Endothelial cell of umbilical vein (primary cell): Measurements from ENCODE around the gene COL4A2. TPM values are rescaled to one million over a fixed set of nuclear protein-coding genes. Genes with fewer than 3 reads are reported as not detected.

Source experiments
- BruUV-seq: library from RNA; stranded (reverse); fragments of 400-500 nt; replicated peaks from 2 replicates; lab custom pipeline; 2021; lab: Mats Ljungman, UMichigan
- CTCF ChIA-PET: fragments of 300-600, 350-600 bp; sonication (Branson Sonifier 250); formaldehyde crosslinking; loops from one replicate; lab custom pipeline; 2021; ENCODE audit warnings: antibody characterized with exemption, inconsistent platforms; lab: Charles Lee
- POLR2A ChIA-PET: fragments of 300-600, 350-600 bp; sonication (Branson Sonifier 250); formaldehyde crosslinking; loops from one replicate; lab custom pipeline; 2021; ENCODE audit warnings: antibody characterized with exemption, inconsistent platforms; lab: Charles Lee
- DNase-seq: peaks from one replicate; pipeline ENCODE4 v3.0.0-alpha.2; 2011; ENCODE audit warnings: low read depth, low spot score
- FAIRE-seq: peaks from 2 replicates; lab custom pipeline; 2011; peaks lifted over from hg19 to GRCh38; lab: Jason Lieb, UNC
- H2AFZ ChIP-seq: 2 replicates; pipeline ENCODE4 v1.6.0; 2012; ENCODE audit warnings: low read depth, low read length, control low read depth, inconsistent platforms
- H3K27ac ChIP-seq: 2 replicates; pipeline ENCODE4 v1.5.1; 2011; ENCODE audit warnings: low read depth, mild to moderate bottlenecking, control low read depth, low read length, moderate library complexity; ENCODE audit not compliant: insufficient read depth
- H3K27me3 ChIP-seq, 2 experiments: 2 replicates each; pipeline versions ENCODE4 v1.6.0 to v1.6.1; 2011; ENCODE audit warnings: low read length in 2 of 2, mixed read lengths in 1 of 2; ENCODE audit not compliant: control insufficient read depth in 2 of 2, insufficient read depth in 2 of 2
- H3K36me3 ChIP-seq, 2 experiments: 2 replicates in 1 of 2; 3 replicates in 1 of 2; pipeline ENCODE4 v1.5.1; 2011; ENCODE audit warnings: low read length in 2 of 2, mild to moderate bottlenecking in 1 of 2, moderate library complexity in 1 of 2; ENCODE audit not compliant: control insufficient read depth in 2 of 2, insufficient read depth in 2 of 2; ENCODE audit errors: extremely low read depth in 1 of 2
- H3K4me1 ChIP-seq: 3 replicates; pipeline ENCODE4 v1.5.1; 2011; ENCODE audit warnings: mild to moderate bottlenecking, low read length; ENCODE audit not compliant: control insufficient read depth, insufficient read depth; ENCODE audit errors: extremely low read depth
- H3K4me2 ChIP-seq: 2 replicates; pipeline ENCODE4 v1.6.1; 2011; ENCODE audit warnings: low read length, control low read depth, mixed read lengths; ENCODE audit not compliant: insufficient read depth
- H3K4me3 ChIP-seq, 3 experiments: fragments of 200-600 bp in 1 of 3; sonication (generic), shearing (Covaris generic) in 1 of 3; replicated peaks in 1 of 3; 2 replicates each; pipeline ENCODE4 v1.5.1; 2011 to 2016; ENCODE audit warnings: control low read depth in 3 of 3, low read length in 3 of 3, mild to moderate bottlenecking in 2 of 3, inconsistent platforms in 1 of 3, low read depth in 1 of 3, moderate library complexity in 1 of 3; ENCODE audit not compliant: insufficient read depth in 1 of 3
- H3K79me2 ChIP-seq: 2 replicates; pipeline ENCODE4 v1.6.0; 2012; ENCODE audit warnings: low read length, inconsistent platforms; ENCODE audit not compliant: control insufficient read depth, insufficient read depth
- H3K9ac ChIP-seq: replicated peaks from 2 replicates; pipeline ENCODE3; 2011; ENCODE audit warnings: low read length, control low read depth; ENCODE audit not compliant: insufficient read depth; ENCODE audit errors: extremely low read depth
- H3K9me1 ChIP-seq: replicated peaks from 3 replicates; pipeline ENCODE4 v1.6.0; 2011; ENCODE audit warnings: mild to moderate bottlenecking, low read length; ENCODE audit not compliant: control insufficient read depth, insufficient read depth; ENCODE audit errors: extremely low read depth
- H3K9me3 ChIP-seq: replicated peaks from 2 replicates; pipeline ENCODE4 v1.5.1; 2012; ENCODE audit warnings: low read length, inconsistent platforms; ENCODE audit not compliant: control insufficient read depth, insufficient read depth
- H4K20me1 ChIP-seq: replicated peaks from 2 replicates; pipeline ENCODE3; 2011; ENCODE audit warnings: mild to moderate bottlenecking, low read length; ENCODE audit not compliant: control insufficient read depth, insufficient read depth; ENCODE audit errors: extremely low read depth
- EZH2 ChIP-seq: IDR thresholded peaks from 2 replicates; pipeline ENCODE4 v1.6.1; 2012; ENCODE audit warnings: borderline replicate concordance, low read depth, mild to moderate bottlenecking, moderate library complexity, low read length, inconsistent platforms; ENCODE audit not compliant: severe bottlenecking
- FOS ChIP-seq: IDR thresholded peaks from 2 replicates; pipeline ENCODE4 v1.6.1; 2011; ENCODE audit warnings: mild to moderate bottlenecking, low read length, moderate library complexity, borderline replicate concordance; ENCODE audit not compliant: insufficient read depth
- GATA2 ChIP-seq: IDR thresholded peaks from 2 replicates; pipeline ENCODE4 v1.7.0; 2011; ENCODE audit warnings: low read depth, mild to moderate bottlenecking, moderate library complexity, mixed read lengths, low read length; ENCODE audit not compliant: insufficient read length, insufficient read depth
- JUN ChIP-seq: IDR thresholded peaks from 2 replicates; pipeline ENCODE4 v1.6.1; 2011; ENCODE audit warnings: borderline replicate concordance, low read depth; ENCODE audit not compliant: insufficient read length, insufficient read depth
- MYC ChIP-seq: IDR thresholded peaks from one replicate; pipeline ENCODE4 v1.6.1; 2011; ENCODE audit warnings: mild to moderate bottlenecking, low read depth, low read length
- POLR2A ChIP-seq: IDR thresholded peaks from 2 replicates; pipeline ENCODE4 v1.6.1; 2012; ENCODE audit warnings: low read depth, mild to moderate bottlenecking, control low read depth, low read length
- POLR2AphosphoS5 ChIP-seq: IDR thresholded peaks from 2 replicates; pipeline ENCODE4 v1.6.1; 2012; ENCODE audit warnings: low read depth, mild to moderate bottlenecking, control low read depth, low read length, moderate library complexity; ENCODE audit not compliant: insufficient read depth
- dilution Hi-C: fragments of 300-500 bp; cut with MboI; formaldehyde crosslinking; loops from one replicate; pipeline ENCODE4 v1.15.0; 2019; ENCODE audit warnings: low sequenced_read_pairs; ENCODE audit not compliant: extremely low pct_ligation_motif_present
- intact Hi-C: fragments of 100-400 bp; cut with micrococcal nuclease; formaldehyde crosslinking; loops from one replicate; pipeline ENCODE4 v1.10.0; 2022
- polyA plus RNA-seq, 4 experiments: library from polyadenylated mRNA; depleted of rRNA in 3 of 4; stranded (reverse) in 3 of 4; unstranded in 1 of 4; fragments of >200 nt; gene quantifications; 2 replicates each; pipeline versions ENCODE4 v1.2.1 to v1.2.3, GENCODE V29; 2011 to 2012; ENCODE audit warnings: missing spikeins in 1 of 4
- total RNA-seq: library from RNA; stranded (reverse); gene quantifications from 2 replicates; pipeline ENCODE4 v1.2.3, GENCODE V29; 2021
- TF ChIP-seq, protein P1 (sequence below): IDR thresholded peaks from 2 replicates; pipeline ENCODE4 v1.6.1; 2011; ENCODE audit not compliant: insufficient read depth, insufficient read length
- TF ChIP-seq, protein P2 (sequence below), 2 donors: IDR thresholded peaks; 1 replicate in 1 of 2; 2 replicates in 1 of 2; pipeline ENCODE4 v1.5.1; 2011; ENCODE audit warnings: low read length in 2 of 2, mild to moderate bottlenecking in 2 of 2, moderate library complexity in 2 of 2, control low read depth in 1 of 2, inconsistent platforms in 1 of 2, low read depth in 1 of 2; ENCODE audit not compliant: insufficient read depth in 1 of 2; ENCODE audit errors: extremely low read depth in 1 of 2

The COL4A2 gene
- total and polyA plus RNA-seq, 2 donors (not counting 3 experiments of a cell fraction or from before 2014, with no cell fraction given), result 792 to 940 TPM

GRCh38 chr13:110426735-110427134, 119.7 kb downstream of the COL4A2 start:
- BruUV-seq, result no TSS peak
- POLR2A ChIA-PET, result no interaction called here
- intact Hi-C loops, result no loop called here

More at GRCh38 chr13:110426735-110427134, 119.7 kb downstream of the COL4A2 start:
- Histone ChIP-seq H3K4me3 (no peak overlapping the region), H3K4me1 (peaks cover 42% of the 10 kb centered on the region), H3K4me2 (no peak overlapping the region), H2AFZ (no peak overlapping the region), H3K9ac (no peak overlapping the region), H4K20me1 (no peaks in the 10 kb centered on the region), H3K36me3 (peaks cover 11 to 23% of the 10 kb centered on the region in 2 experiments), H3K9me3 (no peaks in the 10 kb centered on the region), H3K9me1 (no peaks in the 10 kb centered on the region), H3K79me2 (no peaks in the 10 kb centered on the region), H3K27me3 (no peaks in the 10 kb centered on the region), H3K27ac (no peak overlapping the region)
- no peak for DNase-seq
- TF ChIP-seq JUN, result no peak
- no peak for TF ChIP-seq FOS
- no peak for TF ChIP-seq GATA2
- no peak for TF ChIP-seq MYC
- TF ChIP-seq, protein P1, sequence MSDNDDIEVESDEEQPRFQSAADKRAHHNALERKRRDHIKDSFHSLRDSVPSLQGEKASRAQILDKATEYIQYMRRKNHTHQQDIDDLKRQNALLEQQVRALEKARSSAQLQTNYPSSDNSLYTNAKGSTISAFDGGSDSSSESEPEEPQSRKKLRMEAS, result no peak
- TF ChIP-seq, protein P2, sequence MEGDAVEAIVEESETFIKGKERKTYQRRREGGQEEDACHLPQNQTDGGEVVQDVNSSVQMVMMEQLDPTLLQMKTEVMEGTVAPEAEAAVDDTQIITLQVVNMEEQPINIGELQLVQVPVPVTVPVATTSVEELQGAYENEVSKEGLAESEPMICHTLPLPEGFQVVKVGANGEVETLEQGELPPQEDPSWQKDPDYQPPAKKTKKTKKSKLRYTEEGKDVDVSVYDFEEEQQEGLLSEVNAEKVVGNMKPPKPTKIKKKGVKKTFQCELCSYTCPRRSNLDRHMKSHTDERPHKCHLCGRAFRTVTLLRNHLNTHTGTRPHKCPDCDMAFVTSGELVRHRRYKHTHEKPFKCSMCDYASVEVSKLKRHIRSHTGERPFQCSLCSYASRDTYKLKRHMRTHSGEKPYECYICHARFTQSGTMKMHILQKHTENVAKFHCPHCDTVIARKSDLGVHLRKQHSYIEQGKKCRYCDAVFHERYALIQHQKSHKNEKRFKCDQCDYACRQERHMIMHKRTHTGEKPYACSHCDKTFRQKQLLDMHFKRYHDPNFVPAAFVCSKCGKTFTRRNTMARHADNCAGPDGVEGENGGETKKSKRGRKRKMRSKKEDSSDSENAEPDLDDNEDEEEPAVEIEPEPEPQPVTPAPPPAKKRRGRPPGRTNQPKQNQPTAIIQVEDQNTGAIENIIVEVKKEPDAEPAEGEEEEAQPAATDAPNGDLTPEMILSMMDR (IDR thresholded peaks at IDR 0.05; ENCODE audit: extremely low read depth in 1 of 2, insufficient read depth in 1 of 2, low read depth in 1 of 2, low read length in 2 of 2), result no peak
- TF ChIP-seq POLR2A, result no peak
- TF ChIP-seq POLR2AphosphoS5, result no peak
- TF ChIP-seq EZH2, result no peak
- dilution Hi-C loops, result no loop called here
- CTCF ChIA-PET, result interaction anchor here (1.7 to 2.6 kb wide), 2 partner anchors 29 to 179 kb away, joined by 4 to 7 read pairs; no protein-coding TSS in a partner anchor
- no peak for FAIRE-seq
